OCI-LY7 (cell line): ENCODE measurements around the gene RELN. TPM values are rescaled to one million over a fixed set of nuclear protein-coding genes. Genes with fewer than 3 reads are reported as not detected.

ENCODE experiments used
- BruUV-seq: library from RNA; stranded (reverse); fragments of 400-500 nt; replicated peaks from 2 replicates; lab custom pipeline; 2021; lab: Mats Ljungman, UMichigan
- CTCF ChIA-PET: fragments of 300-600 bp; sonication (Branson Sonifier 250); formaldehyde crosslinking; loops from one replicate; lab custom pipeline; 2022; ENCODE audit warnings: antibody characterized with exemption; ENCODE audit not compliant: unreplicated experiment; lab: Charles Lee
- POLR2A ChIA-PET: fragments of 300-600 bp; sonication (Branson Sonifier 250); formaldehyde crosslinking; loops from one replicate; lab custom pipeline; 2022; ENCODE audit warnings: antibody characterized with exemption; lab: Charles Lee
- DNase-seq: peaks from one replicate; pipeline ENCODE4 v3.0.0-alpha.2; 2015; ENCODE audit warnings: low spot score
- H2AFZ ChIP-seq: fragments of 200-600 bp; sonication (generic), shearing (Covaris generic); 2 replicates; pipeline ENCODE4 v1.6.1; 2014; ENCODE audit warnings: mild to moderate bottlenecking, antibody characterized with exemption, low read length, moderate library complexity
- H3K27ac ChIP-seq: fragments of 200-600 bp; sonication (generic); 2 replicates; pipeline ENCODE4 v1.5.1; 2014; ENCODE audit warnings: mixed run types, low read depth, mild to moderate bottlenecking, moderate library complexity, low read length, inconsistent platforms; ENCODE audit not compliant: poor library complexity, severe bottlenecking
- H3K36me3 ChIP-seq: fragments of 200-600 bp; sonication (generic); 2 replicates; pipeline ENCODE4 v1.6.1; 2014; ENCODE audit warnings: mild to moderate bottlenecking, antibody characterized with exemption, low read length, moderate library complexity, mixed read lengths; ENCODE audit not compliant: insufficient read depth
- H3K4me1 ChIP-seq: fragments of 200-600 bp; sonication (generic); 2 replicates; pipeline ENCODE4 v1.5.1; 2014; ENCODE audit warnings: mild to moderate bottlenecking, low read length; ENCODE audit not compliant: insufficient read depth, poor library complexity, severe bottlenecking
- H3K4me2 ChIP-seq: fragments of 200-600 bp; sonication (generic); 2 replicates; pipeline ENCODE4 v1.6.1; 2014; ENCODE audit warnings: mild to moderate bottlenecking, low read length
- H3K4me3 ChIP-seq: fragments of 200-600 bp; sonication (generic); 2 replicates; pipeline ENCODE4 v1.5.1; 2014; ENCODE audit warnings: mild to moderate bottlenecking, low read depth, low read length; ENCODE audit not compliant: poor library complexity, severe bottlenecking
- H3K79me2 ChIP-seq: fragments of 200-600 bp; sonication (generic); 2 replicates; pipeline ENCODE4 v1.6.1; 2016; ENCODE audit warnings: low read depth, mild to moderate bottlenecking, low read length, moderate library complexity, mixed read lengths; ENCODE audit not compliant: insufficient read depth
- H3K9me2 ChIP-seq: fragments of 200-600 bp; sonication (generic); 2 replicates; pipeline ENCODE4 v1.6.1; 2016; ENCODE audit warnings: mild to moderate bottlenecking, low read length, mixed read lengths; ENCODE audit not compliant: insufficient read depth
- H3K9me3 ChIP-seq: fragments of 200-600 bp; sonication (generic); 2 replicates; pipeline ENCODE4 v1.6.1; 2014; ENCODE audit warnings: mild to moderate bottlenecking, mixed run types, low read length, mixed read lengths
- H4K20me1 ChIP-seq: fragments of 200-600 bp; sonication (generic); 2 replicates; pipeline ENCODE4 v1.6.1; 2014; ENCODE audit warnings: mild to moderate bottlenecking, antibody characterized with exemption, low read length, moderate library complexity, mixed read lengths; ENCODE audit not compliant: insufficient read depth
- EZH2phosphoT487 ChIP-seq: fragments of 200-600 bp; sonication (generic); IDR thresholded peaks from 2 replicates; pipeline ENCODE4 v1.6.1; 2018; ENCODE audit warnings: low read depth, borderline replicate concordance, mild to moderate bottlenecking, mixed run types, antibody characterized with exemption, low read length, moderate library complexity, mixed read lengths
- intact Hi-C: fragments of 100-400 bp; cut with micrococcal nuclease; formaldehyde crosslinking; loops from one replicate; pipeline ENCODE4 v1.10.0; 2022; ENCODE audit not compliant: unreplicated experiment
- total RNA-seq, 2 experiments: library from RNA; depleted of rRNA in 1 of 2; stranded (reverse); fragments of >200 nt in 1 of 2; shearing (Covaris generic) in 1 of 2; gene quantifications; 2 replicates each; pipeline ENCODE4 v1.2.3, GENCODE V29; 2014 to 2022
- TF ChIP-seq, protein P1 (sequence below): fragments of 200-600 bp; sonication (generic); conservative IDR thresholded peaks from 2 replicates; pipeline ENCODE4 v1.5.1; 2014; ENCODE audit warnings: mild to moderate bottlenecking, antibody characterized with exemption, low read length, moderate library complexity, mixed read lengths

Gene RELN
- total RNA-seq, 2 experiments from 2014 or later = not detected

DNA sequence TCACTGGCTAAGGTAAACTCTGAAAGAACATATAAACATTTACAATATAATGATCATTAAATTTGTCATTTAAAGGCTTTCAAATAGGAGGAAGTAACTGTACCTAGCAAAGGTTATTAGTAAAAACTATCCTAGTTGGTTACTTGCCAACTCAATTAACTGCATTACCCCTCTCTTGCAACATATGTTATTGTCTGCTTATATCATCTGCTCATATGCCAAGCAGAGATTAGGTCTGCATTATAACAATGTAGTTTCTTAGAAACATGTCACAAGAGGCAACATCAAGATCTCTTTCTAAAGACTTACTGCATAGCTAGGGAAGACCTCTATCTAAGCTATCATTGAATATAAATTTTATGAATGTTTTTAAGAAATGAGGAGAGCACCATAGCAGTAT is 132.5 kb downstream of the RELN start:
- ChIA-PET POLR2A (interaction anchor here (0.6 to 0.7 kb wide), 2 partner anchors 13 to 17 kb away, joined by 6 to 7 read pairs; no protein-coding TSS in a partner anchor), CTCF (no interaction called here)
- Histone ChIP-seq H3K9me3 (no peaks in the 10 kb centered on the region), H3K4me1 (no peaks in the 10 kb centered on the region), H3K4me2 (no peak overlapping the region), H4K20me1 (no peaks in the 10 kb centered on the region), H2AFZ (no peak overlapping the region), H3K27ac (no peak overlapping the region), H3K4me3 (no peak overlapping the region), H3K79me2 (no peaks in the 10 kb centered on the region), H3K36me3 (no peaks in the 10 kb centered on the region), H3K9me2 (no peaks in the 10 kb centered on the region)
- TF ChIP-seq, protein P1, sequence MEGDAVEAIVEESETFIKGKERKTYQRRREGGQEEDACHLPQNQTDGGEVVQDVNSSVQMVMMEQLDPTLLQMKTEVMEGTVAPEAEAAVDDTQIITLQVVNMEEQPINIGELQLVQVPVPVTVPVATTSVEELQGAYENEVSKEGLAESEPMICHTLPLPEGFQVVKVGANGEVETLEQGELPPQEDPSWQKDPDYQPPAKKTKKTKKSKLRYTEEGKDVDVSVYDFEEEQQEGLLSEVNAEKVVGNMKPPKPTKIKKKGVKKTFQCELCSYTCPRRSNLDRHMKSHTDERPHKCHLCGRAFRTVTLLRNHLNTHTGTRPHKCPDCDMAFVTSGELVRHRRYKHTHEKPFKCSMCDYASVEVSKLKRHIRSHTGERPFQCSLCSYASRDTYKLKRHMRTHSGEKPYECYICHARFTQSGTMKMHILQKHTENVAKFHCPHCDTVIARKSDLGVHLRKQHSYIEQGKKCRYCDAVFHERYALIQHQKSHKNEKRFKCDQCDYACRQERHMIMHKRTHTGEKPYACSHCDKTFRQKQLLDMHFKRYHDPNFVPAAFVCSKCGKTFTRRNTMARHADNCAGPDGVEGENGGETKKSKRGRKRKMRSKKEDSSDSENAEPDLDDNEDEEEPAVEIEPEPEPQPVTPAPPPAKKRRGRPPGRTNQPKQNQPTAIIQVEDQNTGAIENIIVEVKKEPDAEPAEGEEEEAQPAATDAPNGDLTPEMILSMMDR = no peak
- TF ChIP-seq EZH2phosphoT487 = no peak
- no peak for DNase-seq
- intact Hi-C loops = no loop called here
- no TSS peak for BruUV-seq

DNA sequence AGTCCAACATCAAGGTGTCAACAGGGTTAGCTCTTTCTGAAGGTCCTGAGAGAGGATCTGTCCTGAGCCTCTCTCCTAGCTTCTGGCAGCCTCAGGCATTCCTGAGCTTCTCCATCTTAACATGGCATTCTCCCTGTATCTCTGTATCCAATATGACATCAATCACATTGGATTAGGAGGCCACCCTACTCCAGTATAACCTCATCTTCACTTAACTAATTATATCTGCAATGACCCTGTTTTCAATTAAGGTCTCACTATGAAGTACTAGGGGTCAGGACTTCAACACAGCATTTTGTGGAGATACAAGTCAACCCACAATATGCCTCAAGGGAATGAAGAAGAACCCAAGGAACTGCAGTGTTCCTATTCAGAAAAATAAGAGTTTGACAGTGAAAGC is 133.8 kb downstream of the RELN start:
- intact Hi-C loops = no loop called here
- Histone ChIP-seq H2AFZ (no peak overlapping the region), H3K4me2 (no peak overlapping the region), H4K20me1 (no peaks in the 10 kb centered on the region), H3K9me3 (no peaks in the 10 kb centered on the region), H3K4me3 (no peak overlapping the region), H3K4me1 (no peaks in the 10 kb centered on the region), H3K9me2 (no peaks in the 10 kb centered on the region), H3K27ac (no peak overlapping the region), H3K36me3 (no peaks in the 10 kb centered on the region), H3K79me2 (no peaks in the 10 kb centered on the region)
- no peak for DNase-seq
- POLR2A ChIA-PET = interaction anchor here (0.7 kb wide), 1 partner anchor 1027 kb away, joined by 5 read pairs; no protein-coding TSS in a partner anchor
- BruUV-seq = no TSS peak
- CTCF ChIA-PET = no interaction called here
- no peak for TF ChIP-seq EZH2phosphoT487
- TF ChIP-seq, protein P1 = no peak

DNA sequence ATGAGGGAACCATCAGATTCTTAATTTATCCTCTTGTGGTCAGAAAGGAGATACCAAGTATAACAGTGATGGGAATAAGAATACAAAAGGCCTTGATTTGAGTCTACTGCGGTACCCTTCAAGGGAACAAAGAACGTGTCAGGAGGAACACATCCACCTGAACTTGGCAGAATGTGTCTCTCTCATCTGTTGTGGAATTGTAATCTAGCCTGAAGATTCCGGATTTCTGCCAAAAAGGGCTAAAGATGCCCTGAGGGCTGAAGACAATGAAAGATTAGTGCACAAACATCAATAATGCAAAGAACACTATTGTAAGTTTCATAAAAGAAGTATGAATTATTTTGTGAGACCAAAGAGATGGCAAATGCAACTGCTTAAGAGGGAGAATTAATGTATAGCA is 134.8 kb downstream of the RELN start:
- H3K9me2 ChIP-seq = no peaks in the 10 kb centered on the region
- H4K20me1 ChIP-seq = no peaks in the 10 kb centered on the region
- no peaks in the 10 kb centered on the region for H3K79me2 ChIP-seq
- ChIA-PET CTCF (no interaction called here), POLR2A (no interaction called here)
- no peak overlapping the region for H3K4me3 ChIP-seq
- H3K36me3 ChIP-seq = no peaks in the 10 kb centered on the region
- DNase-seq = no peak
- TF ChIP-seq, protein P1 = no peak
- no peak for TF ChIP-seq EZH2phosphoT487
- BruUV-seq = no TSS peak
- H3K27ac ChIP-seq = no peak overlapping the region
- intact Hi-C loops = no loop called here
- no peaks in the 10 kb centered on the region for H3K9me3 ChIP-seq
- no peak overlapping the region for H3K4me2 ChIP-seq
- no peaks in the 10 kb centered on the region for H3K4me1 ChIP-seq
- no peak overlapping the region for H2AFZ ChIP-seq
